ENCODE data around the gene PPP1R1C. TPM values are rescaled to one million over a fixed set of nuclear protein-coding genes. Genes with fewer than 3 reads are reported as not detected.

Gene PPP1R1C
- total RNA-seq, 1 experiment from 2014 or later: 3.4 TPM

- TF ChIP-seq USF2 (CRISPR knock-in tag; IDR thresholded peaks at IDR 0.05) (no peak), NR1H2 (CRISPR knock-in tag; IDR thresholded peaks at IDR 0.05) (no peak), ATF3 (CRISPR knock-in tag; conservative IDR thresholded peaks at IDR 0.05) (no peak), FOXJ3 (CRISPR knock-in tag; IDR thresholded peaks at IDR 0.05; ENCODE audit: borderline replicate concordance) (no peak), TEAD1 (CRISPR knock-in tag; IDR thresholded peaks at IDR 0.05) (no peak), E2F5 (CRISPR knock-in tag; IDR thresholded peaks at IDR 0.05) (no peak)
Observed at GRCh38 chr2:181949047-181949446, 36.6 kb upstream of the PPP1R1C start (continued).

- TF ChIP-seq USF1 (CRISPR knock-in tag; IDR thresholded peaks at IDR 0.05): no peak
- TF ChIP-seq ZNF317 (CRISPR knock-in tag; IDR thresholded peaks at IDR 0.05; ENCODE audit: borderline replicate concordance, low read depth): no peak
- no peak for TF ChIP-seq SP1 (CRISPR knock-in tag; conservative IDR thresholded peaks at IDR 0.05)
- no peak for TF ChIP-seq ELF4 (CRISPR knock-in tag; IDR thresholded peaks at IDR 0.05; ENCODE audit: low read depth)
- no peak for TF ChIP-seq RORB (CRISPR knock-in tag; IDR thresholded peaks at IDR 0.05)
- TF ChIP-seq ETV6 (CRISPR knock-in tag; IDR thresholded peaks at IDR 0.05): no peak
- no peak for TF ChIP-seq CBFB (CRISPR knock-in tag; IDR thresholded peaks at IDR 0.05; ENCODE audit: low read depth)
- Mint-ChIP-seq H3K27ac (no peak overlapping the region), H3K27me3 (ENCODE audit: low read depth) (no peaks in the 10 kb centered on the region), H3K4me3 (no peak overlapping the region), H3K36me3 (no peaks in the 10 kb centered on the region), H3K4me1 (peaks cover 6% of the 10 kb centered on the region; the same call in 1 of the 2 replicates), H3K9me3 (no peaks in the 10 kb centered on the region)
- no peak for ATAC-seq
- ChIA-PET CTCF (interaction anchor here (0.9 to 1.4 kb wide), 2 partner anchors 210 to 379 kb away, joined by 3 to 5 read pairs; no protein-coding TSS in a partner anchor), POLR2A (no interaction called here)
- DNase-seq (ENCODE audit: low spot score): no peak
Observed at GRCh38 chr2:181952404-181953226, 33.0 kb upstream of the PPP1R1C start.

- peaks cover 9% of the 10 kb centered on the region; the same call in 1 of the 2 replicates for H3K4me1 Mint-ChIP-seq
- DNase-seq (ENCODE audit: low spot score) (peak; percentile 81), ATAC-seq (peak; percentile 93)
- no peaks in the 10 kb centered on the region for H3K27me3 Mint-ChIP-seq (ENCODE audit: low read depth)
- ChIA-PET POLR2A (interaction anchor here (0.7 kb wide), 1 partner anchor 1196 kb away, joined by 5 read pairs; no protein-coding TSS in a partner anchor), CTCF (interaction anchor here (0.5 to 2.0 kb wide), 30 partner anchors 9 to 726 kb away, joined by 3 to 12 read pairs (median 3); partner anchors contain the start of genes ITPRID2 and PPP1R1C)
- H3K4me3 Mint-ChIP-seq: peak overlapping the region; percentile 57
- no peaks in the 10 kb centered on the region for H3K9me3 Mint-ChIP-seq
- TF ChIP-seq CREB1 (CRISPR knock-in tag; IDR thresholded peaks at IDR 0.05): no peak
- TF ChIP-seq CTCF (IDR thresholded peaks at IDR 0.05): peak; percentile 37; the same call in 1 of the 2 replicates
- no peak overlapping the region for H3K27ac Mint-ChIP-seq
- H3K36me3 Mint-ChIP-seq: no peaks in the 10 kb centered on the region
Observed at GRCh38 chr2:181953881-181954537, 31.6 kb upstream of the PPP1R1C start.
